HG03196 (cell line): ENCODE results near the gene FAM3D.
"Not testable (repeated sequence)": the region's sequence is repeated elsewhere in the genome, so short reads cannot be mapped to it uniquely, and the experiment has no call there.

Experiments used
- ATAC-seq: cut with Tn5 transposase; IDR thresholded peaks from one replicate; pipeline ENCODE4 v1.9.1; 2021; ENCODE audit not compliant: unreplicated experiment

Gene FAM3D

DNA sequence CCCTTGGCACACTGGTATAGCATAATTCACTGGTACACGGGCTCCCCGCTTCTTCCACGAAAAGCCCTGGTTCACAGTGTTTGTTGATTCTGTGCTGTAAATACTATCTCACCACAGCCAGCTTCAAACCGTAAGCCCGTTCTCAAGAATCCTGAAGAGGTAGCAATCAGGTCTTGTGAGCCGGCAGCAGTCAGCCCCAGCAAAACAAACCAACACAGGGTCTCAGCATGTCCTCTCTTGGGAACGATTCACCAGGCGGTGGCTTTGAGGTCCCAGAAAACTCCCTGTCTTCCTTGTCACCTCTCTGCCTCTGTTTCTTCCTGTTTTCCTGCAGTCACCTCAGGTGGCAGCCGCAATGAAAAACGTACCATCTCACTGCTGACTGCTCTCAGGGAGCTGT is 19.1 kb upstream of the FAM3D start:
- ATAC-seq, result no peak

- no peak for ATAC-seq
Observed at GRCh38 chr3:58683466-58683865, 16.9 kb upstream of the FAM3D start.

DNA sequence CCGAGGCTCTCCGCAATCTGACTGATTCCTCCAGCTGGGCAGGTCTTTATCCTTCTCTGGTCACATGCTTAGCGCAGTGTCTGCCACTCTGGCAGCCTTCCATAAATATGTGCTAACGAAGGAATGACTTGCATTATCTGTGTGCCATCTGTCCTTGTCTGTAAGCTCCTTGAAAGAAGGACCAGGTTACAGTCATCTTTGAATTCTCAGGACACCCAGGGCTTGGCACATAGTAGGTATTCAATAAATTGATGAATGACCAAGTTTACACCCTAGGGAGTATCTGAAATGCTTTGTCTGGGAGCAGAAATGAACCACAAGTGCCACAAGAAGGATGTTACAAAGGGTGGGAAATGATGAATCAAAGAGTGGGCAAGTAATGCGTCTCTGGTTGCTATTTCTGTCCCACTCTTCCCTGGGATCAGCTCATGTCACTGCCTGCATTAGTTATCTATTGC is 16.5 kb upstream of the FAM3D start:
- ATAC-seq, result no peak

DNA sequence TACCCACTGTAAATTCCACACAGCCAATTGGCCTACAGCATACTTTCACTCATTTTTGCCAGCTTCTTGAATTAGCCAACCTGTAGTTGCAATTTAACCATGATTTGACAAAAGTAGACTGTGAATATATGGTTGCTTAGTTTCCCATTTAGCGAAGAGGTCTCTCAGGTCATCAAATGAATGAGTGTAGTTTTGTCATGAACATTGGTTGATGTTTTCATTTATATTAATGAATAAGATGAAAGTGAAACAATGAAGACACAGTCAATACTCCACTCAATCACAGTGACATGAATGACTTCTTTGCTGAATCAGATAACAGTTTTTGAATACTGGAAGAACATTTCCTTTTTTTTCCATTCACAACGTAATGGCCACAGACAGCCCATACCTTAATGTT is 15.3 kb upstream of the FAM3D start:
- ATAC-seq, result no peak

GRCh38 chr3:58680879-58681525 is 14.4 kb upstream of the FAM3D start:
- no peak for ATAC-seq

GRCh38 chr3:58679974-58680666 is 13.5 kb upstream of the FAM3D start:
- ATAC-seq, result no peak

- ATAC-seq, result no peak
Observed at GRCh38 chr3:58679446-58679845, 12.9 kb upstream of the FAM3D start.

DNA sequence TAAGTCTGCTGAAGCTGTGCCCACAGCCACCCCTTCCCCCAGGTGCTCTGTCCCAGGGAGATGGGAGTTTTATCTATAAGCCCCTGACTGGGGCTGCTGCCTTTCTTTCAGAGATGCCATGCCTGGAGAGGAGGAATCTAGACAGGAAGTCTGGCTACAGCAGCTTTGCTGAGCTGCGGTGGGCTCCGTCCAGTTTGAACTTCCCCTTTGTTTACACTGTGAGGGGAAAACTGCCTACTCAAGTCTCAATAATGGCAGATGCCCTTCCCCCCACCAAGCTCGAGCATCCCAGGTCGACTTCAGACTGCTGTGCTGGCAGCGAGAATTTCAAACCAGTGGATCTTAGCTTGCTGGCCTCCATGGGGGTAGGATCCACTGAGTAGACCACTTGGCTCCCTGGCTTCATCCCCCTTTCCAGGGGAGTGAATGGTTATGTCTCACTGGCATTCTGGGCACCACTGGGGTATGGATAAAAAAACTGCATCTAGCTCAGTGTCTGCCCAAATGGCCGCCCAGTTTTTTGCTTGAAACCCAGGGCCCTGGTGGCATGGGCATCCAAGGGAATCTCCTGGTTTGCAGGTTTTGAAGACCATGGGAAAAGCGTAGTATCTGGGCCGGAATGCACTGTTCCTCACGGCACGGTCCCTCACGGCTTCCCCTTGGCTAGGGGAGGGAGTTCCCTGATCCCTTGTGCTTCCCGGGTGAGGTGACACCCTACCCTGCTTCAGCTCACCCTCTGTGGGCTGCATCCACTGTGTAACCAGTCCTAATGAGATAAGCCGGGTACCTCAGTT is 11.8 kb upstream of the FAM3D start:
- not testable (repeated sequence) for ATAC-seq

- no peak for ATAC-seq
Observed at GRCh38 chr3:58672880-58673279, 6.3 kb upstream of the FAM3D start.

- no peak for ATAC-seq
Observed at GRCh38 chr3:58672451-58672850, 5.9 kb upstream of the FAM3D start.

DNA sequence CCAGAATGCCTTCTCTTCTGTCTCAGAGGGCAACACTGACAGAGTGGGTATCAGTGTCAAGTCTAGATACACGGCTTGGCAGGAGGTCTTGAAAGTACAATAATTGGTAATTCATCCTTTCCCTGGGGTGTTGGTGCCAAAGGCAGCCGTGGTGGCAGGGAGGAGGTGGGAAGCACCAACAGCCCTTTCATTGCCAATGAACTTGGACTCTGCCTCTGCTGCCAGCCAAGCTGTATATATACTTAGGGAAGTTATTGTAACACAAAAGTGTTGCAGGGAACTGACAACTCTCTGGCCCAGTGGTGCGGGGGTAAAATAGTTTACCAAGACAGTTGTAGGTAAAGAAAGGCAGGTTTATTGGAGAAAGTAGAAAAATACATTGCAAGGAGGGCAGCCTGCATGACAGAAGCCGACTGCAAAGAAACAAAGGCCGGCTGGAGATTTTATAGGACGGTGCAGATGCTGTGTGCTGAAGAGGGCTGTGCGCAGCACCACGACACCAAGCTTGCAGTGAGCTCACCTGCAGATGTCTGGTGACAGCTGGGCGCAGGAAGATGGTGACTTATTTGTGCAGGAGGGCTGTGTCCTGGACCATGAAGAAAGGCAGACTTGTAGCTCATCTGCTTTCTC is 4.0 kb upstream of the FAM3D start:
- ATAC-seq, result no peak

DNA sequence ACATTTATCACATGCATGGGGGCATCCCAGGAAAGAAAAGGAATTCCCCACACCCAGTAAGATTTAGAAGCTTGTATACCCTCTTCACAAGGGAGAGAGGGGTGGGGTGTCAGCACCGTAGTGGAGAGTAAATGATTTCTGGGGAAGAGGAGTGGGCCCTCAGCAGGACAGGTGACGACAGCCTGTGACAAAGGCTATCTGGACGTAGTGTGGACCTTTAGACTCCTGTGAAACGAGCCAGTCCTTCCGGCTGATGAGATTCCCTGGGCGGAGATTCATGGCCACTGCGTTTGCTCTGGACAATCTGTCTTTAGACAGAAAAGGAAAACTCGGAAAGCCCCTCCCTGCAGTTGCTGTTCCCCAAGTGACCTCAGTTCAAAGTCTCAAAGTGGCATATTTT is 1.7 kb upstream of the FAM3D start:
- no peak for ATAC-seq

DNA sequence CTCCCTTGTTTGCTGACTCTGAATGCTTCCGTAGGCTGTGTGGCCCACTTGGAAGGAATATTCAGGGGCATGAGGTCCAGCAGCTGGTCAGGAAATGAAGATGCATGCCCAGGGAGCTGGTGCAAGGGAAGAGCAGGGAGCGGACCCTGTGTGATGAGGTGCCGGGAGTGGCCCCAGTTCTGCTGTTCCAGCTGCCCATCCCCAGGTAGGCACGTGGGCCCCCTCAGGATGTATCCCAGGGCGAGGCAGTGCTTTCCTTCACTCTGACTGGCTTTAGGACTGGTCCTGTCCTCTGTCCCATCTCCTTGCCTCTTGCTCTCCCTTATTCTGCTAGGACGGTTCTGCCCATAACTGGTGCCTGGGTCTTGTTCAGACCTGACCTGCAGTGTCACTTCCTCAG is 1.1 kb upstream of the FAM3D start:
- no peak for ATAC-seq

DNA sequence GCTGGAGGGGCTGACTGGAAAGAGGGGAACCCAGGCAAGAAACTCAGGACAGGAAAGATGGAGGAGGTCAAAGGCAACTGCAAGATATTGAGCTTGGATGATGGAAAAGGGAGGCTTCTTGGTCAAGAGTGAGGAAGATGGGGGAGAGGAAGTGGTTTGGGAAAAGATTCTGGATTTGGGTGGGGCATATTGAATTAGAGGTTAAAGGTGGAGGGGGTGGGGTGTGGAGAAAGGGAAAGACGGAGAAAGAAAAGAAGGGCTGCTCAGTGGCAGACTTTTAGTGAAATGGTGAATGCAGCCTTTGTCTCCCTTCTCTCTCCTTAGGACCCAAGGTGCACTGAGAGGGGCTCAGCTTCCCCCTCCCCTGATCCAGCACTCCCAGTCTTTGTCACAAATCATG is 655 bp upstream of the FAM3D start:
- ATAC-seq, result no peak

DNA sequence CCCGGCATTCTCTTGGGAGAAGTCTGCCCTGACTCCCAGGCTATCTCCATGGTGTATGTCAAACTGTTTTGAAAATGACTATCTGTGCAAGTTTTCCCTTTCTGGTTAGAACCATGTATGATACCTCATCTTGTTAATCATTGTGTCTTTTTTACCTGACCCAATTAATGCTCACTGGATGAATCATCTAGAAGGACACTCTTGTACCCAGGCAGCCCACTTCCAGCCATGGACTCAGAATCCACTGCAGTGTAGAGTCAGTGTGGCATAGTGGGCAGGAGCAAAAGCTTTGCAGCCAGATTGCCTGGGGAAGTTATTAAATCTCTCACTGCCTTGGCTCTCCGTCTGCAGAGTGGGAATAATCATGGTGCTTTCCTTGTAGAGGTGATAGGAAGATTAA is 1.2 kb downstream of the FAM3D start:
- ATAC-seq, result no peak

GRCh38 chr3:58664611-58665010 is 2.0 kb downstream of the FAM3D start:
- ATAC-seq, result no peak

DNA sequence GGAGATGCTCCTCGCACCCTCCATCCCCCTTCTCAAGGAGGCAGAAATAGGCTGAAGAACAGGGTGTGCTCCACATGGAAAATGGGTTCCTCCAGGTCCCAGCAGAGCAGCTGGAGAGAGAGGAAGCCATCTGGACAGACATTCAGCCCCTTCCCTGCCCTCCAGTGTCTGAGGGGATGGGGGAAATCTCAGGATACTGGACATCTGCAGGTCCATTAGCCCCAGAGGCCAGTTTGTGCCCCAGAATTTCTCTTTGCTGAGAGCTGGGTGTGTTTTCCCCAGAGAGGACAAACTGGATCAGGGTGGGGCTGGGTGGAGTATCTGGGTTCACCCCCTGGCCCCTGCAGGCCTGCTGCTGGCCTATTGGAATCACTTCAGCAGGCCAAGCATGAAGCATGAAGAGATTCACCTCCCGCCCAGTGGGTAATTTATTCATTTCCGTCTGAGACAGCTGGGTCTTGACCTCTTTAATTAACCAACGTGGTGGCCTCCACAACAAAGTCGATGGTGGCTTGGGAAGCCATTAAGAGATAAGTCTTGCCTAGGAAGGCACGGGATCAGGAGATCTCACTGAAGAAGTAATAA is 4.6 kb downstream of the FAM3D start:
- ATAC-seq, result no peak

- ATAC-seq, result no peak
Observed at GRCh38 chr3:58660998-58661397, 5.6 kb downstream of the FAM3D start.

GRCh38 chr3:58659051-58659675 is 7.4 kb downstream of the FAM3D start:
- no peak for ATAC-seq

DNA sequence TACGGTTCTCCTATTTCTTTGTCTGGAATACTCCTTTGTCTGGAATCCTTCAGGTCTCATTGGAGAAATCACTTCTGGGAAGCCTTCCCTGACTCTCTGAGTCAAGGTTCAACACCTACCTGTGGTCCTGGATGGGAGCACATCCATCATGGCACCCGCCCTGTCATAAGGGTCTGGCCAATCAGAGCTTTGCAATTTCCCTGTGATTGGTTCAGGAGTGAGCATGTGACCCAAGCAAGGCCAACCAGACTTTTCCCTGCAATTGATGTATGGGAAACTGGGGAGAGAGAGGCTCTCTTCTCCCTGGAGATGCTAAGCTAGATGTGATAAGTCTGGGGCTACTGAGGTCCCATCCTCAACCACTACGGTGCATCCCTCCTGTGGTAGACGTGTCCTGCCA is 8.1 kb downstream of the FAM3D start:
- ATAC-seq, result no peak
